Sigmoid colon (tissue), 7 donors: ENCODE data around the gene HSD11B2. TPM values are rescaled to one million over a fixed set of nuclear protein-coding genes. Genes with fewer than 3 reads are reported as not detected.

Experiments
- DNase-seq: peaks from one replicate; pipeline ENCODE4 v3.0.0-alpha.2; 2019
- H3K27ac ChIP-seq, 4 donors: fragments of 200-600 bp; sonication (generic); one replicate each; pipeline ENCODE4 v1.5.1; 2016 to 2019; ENCODE audit warnings: mild to moderate bottlenecking in 1 of 4
- H3K27me3 ChIP-seq, 3 donors: fragments of 200-600 bp; sonication (generic); one replicate each; pipeline ENCODE4 v1.5.1; 2019; ENCODE audit warnings: mild to moderate bottlenecking in 1 of 3
- H3K36me3 ChIP-seq, 4 donors: fragments of 200-600 bp; sonication (generic); one replicate each; pipeline ENCODE4 v1.5.1; 2016 to 2019
- H3K4me1 ChIP-seq, 4 donors: fragments of 200-600 bp; sonication (generic); one replicate each; pipeline ENCODE4 v1.5.1; 2017 to 2019
- H3K4me3 ChIP-seq, 4 donors: fragments of 200-600 bp; sonication (generic); one replicate each; pipeline ENCODE4 v1.5.1; 2017 to 2019; ENCODE audit warnings: mild to moderate bottlenecking in 2 of 4, moderate library complexity in 1 of 4
- H3K9me3 ChIP-seq, 4 donors: fragments of 200-600 bp in 3 of 4; sonication (generic) in 3 of 4; one replicate each; pipeline versions ENCODE4 v1.5.1 to v1.6.1; 2013 to 2019
- EP300 ChIP-seq, 4 donors: sonication (generic); formaldehyde crosslinking; IDR thresholded peaks; one replicate each; pipeline ENCODE4 v1.6.1; 2017; ENCODE audit warnings: antibody characterized with exemption in 4 of 4
- POLR2A ChIP-seq, 2 donors: fragments of 450-650 bp; IDR thresholded peaks; one replicate each; pipeline ENCODE4 v1.6.1; 2016; ENCODE audit warnings: antibody characterized with exemption in 2 of 2, mild to moderate bottlenecking in 2 of 2, moderate library complexity in 2 of 2
- POLR2AphosphoS5 ChIP-seq, 4 donors: sonication (generic); formaldehyde crosslinking; IDR thresholded peaks; one replicate each; pipeline ENCODE4 v1.6.1; 2017; ENCODE audit warnings: antibody characterized with exemption in 4 of 4
- WGBS, 2 donors: extraction: QIAGEN DNeasy Blood & Tissue Kit; methylation state at CpG; one replicate each; pipeline ENCODE4 v1.1.7; 2013; 5-methylcytosine and 5-hydroxymethylcytosine counted together
- intact Hi-C: fragments of 100-400 bp; cut with DNase I; formaldehyde crosslinking; loops from one replicate; pipeline ENCODE4 v1.15.1; 2023
- polyA plus RNA-seq, 3 donors: library from polyadenylated mRNA; stranded (reverse); fragments of 200-250 nt; gene quantifications; one replicate each; pipeline ENCODE4 v1.2.3, GENCODE V29; 2013
- total RNA-seq, 4 donors: library from RNA; depleted of rRNA; stranded (reverse); fragments of >200 nt; gene quantifications; one replicate each; pipeline ENCODE4 v1.1.0, GENCODE V29; 2016
- TF ChIP-seq, protein P1 (sequence below), 4 experiments: fragments of 450-650 bp in 3 of 4; fragments of 200-600 bp in 1 of 4; IDR thresholded peaks; one replicate each; pipeline ENCODE4 v1.5.1; 2016 to 2019; ENCODE audit warnings: antibody characterized with exemption in 4 of 4, mild to moderate bottlenecking in 3 of 4, moderate library complexity in 2 of 4
- donor health status: healthy with polysubstance abuse.
- donor health status: Bipolar disorder and iron deficiency.
- donor health status: healthy.

The HSD11B2 gene
- total and polyA plus RNA-seq, 7 donors = 0.14 to 353 (median 46.1) TPM; not detected in 1

DNA sequence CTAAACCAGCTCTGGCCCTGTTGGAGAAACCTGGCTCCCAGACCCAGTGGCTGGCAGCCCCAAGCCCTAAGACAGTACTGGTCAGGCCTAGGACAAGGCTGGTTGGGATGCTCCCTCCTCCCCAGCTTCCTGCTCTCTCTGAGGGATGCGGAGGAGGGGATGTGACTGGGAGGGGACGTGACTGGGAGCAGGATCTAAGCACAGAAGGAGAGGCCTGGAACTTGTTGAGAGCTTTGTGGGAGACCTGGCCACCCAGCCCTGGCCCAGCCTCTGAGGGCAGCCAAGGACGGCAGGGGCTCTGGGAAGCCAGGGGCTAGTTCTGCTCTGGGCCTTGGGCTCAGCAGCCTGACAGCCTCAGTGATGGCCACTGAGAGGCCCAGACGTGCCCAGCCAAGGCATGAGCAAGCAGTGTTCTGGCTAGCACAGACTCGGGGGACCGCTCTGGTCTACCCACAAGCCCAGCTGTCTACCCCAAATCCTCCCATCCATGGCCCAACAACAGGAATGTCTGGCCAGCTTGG lies 27.3 kb downstream of the HSD11B2 start:
- H3K9me3 ChIP-seq = no peaks in the 10 kb centered on the region
- intact Hi-C loops = no loop called here
- H3K27ac ChIP-seq = peak overlapping the region; percentile 63 to 82 (median 76)
- WGBS, 2 donors = 81 to 86% methylated on average over 6 of the region's 6 CpGs
- H3K36me3 ChIP-seq = peaks cover 0 to 16% (median 3%) of the 10 kb centered on the region in 4 donors
- no peak overlapping the region for H3K4me3 ChIP-seq
- H3K4me1 ChIP-seq = peaks cover 0 to 80% (median 75%) of the 10 kb centered on the region in 4 donors
- DNase-seq = no peak
- H3K27me3 ChIP-seq = no peaks in the 10 kb centered on the region
- TF ChIP-seq POLR2A (IDR thresholded peaks at IDR 0.05) (no peak), POLR2AphosphoS5 (IDR thresholded peaks at IDR 0.05) (no peak), EP300 (IDR thresholded peaks at IDR 0.05) (no peak)
- TF ChIP-seq, protein P1, sequence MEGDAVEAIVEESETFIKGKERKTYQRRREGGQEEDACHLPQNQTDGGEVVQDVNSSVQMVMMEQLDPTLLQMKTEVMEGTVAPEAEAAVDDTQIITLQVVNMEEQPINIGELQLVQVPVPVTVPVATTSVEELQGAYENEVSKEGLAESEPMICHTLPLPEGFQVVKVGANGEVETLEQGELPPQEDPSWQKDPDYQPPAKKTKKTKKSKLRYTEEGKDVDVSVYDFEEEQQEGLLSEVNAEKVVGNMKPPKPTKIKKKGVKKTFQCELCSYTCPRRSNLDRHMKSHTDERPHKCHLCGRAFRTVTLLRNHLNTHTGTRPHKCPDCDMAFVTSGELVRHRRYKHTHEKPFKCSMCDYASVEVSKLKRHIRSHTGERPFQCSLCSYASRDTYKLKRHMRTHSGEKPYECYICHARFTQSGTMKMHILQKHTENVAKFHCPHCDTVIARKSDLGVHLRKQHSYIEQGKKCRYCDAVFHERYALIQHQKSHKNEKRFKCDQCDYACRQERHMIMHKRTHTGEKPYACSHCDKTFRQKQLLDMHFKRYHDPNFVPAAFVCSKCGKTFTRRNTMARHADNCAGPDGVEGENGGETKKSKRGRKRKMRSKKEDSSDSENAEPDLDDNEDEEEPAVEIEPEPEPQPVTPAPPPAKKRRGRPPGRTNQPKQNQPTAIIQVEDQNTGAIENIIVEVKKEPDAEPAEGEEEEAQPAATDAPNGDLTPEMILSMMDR (IDR thresholded peaks at IDR 0.05) = no peak

DNA sequence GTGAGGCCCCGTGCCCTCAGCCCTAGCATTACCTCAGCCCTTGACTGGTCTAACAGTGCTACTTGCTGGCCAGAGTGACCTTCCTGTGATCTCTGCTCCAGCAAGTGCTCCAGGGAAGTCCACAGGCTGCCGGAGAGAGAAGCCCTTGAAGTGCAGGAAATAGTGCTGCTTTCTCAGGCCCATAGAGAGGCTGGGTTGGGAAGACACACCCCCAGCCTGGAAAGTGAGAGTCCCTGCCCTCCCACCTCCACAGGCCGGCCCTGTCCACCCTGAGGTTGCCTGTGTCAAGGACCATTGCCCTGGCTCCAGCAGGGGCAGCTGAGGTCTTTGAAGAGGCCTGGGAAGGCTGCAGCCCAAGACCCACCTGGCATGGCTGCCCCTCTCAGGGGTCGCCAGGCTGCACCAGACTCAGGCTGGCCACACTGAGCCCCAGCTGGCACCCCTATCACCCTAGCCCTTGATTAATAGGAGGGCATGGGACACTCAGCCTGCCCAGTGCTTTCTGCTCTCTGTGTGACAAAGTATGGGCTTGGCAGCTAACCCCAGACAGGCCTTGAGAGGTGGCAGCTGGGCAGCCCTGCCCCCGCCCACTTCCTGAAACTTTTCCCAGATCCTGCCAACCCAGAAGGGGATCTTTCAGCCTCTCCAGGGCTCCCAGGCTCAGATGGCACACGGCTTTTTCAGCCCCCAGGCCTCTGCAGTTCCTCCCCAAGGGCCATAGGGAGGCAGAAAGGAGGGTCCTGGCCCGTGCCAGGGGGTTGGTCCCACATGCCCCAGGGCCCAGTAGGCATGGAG lies 28.3 kb downstream of the HSD11B2 start:
- H3K4me3 ChIP-seq = no peak overlapping the region
- 17 to 62% methylated on average over 7 of the region's 7 CpGs for WGBS, 2 donors
- H3K27me3 ChIP-seq = no peaks in the 10 kb centered on the region
- TF ChIP-seq EP300 (IDR thresholded peaks at IDR 0.05) (no peak), POLR2A (IDR thresholded peaks at IDR 0.05) (peak in 1 of 2 donors; percentile 52), POLR2AphosphoS5 (IDR thresholded peaks at IDR 0.05) (no peak)
- TF ChIP-seq, protein P1 (IDR thresholded peaks at IDR 0.05) = no peak
- no peaks in the 10 kb centered on the region for H3K9me3 ChIP-seq
- H3K4me1 ChIP-seq = peaks cover 0 to 83% (median 75%) of the 10 kb centered on the region in 4 donors
- H3K36me3 ChIP-seq = peaks cover 0 to 10% (median 0%) of the 10 kb centered on the region in 4 donors
- DNase-seq = no peak
- peak overlapping the region; percentile 63 to 82 (median 76) for H3K27ac ChIP-seq
- intact Hi-C loops = no loop called here

DNA sequence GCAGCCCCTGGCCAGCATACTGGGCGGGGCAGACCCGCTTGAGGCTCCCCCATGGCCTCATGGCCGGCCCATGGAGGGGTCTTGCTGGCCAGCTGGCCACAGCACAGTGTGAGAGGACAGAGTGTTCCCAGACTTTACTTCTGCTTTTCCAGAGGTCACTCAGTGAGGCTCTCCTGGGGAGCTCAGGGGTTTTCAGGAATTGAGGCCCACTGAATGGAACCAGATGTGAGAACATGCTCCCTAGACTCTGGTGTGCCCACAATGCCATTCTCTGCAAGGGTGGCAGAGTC lies 28.9 kb downstream of the HSD11B2 start:
- Histone ChIP-seq H3K27me3 (no peaks in the 10 kb centered on the region), H3K4me3 (no peak overlapping the region), H3K36me3 (peaks cover 0 to 10% (median 0%) of the 10 kb centered on the region in 4 donors), H3K4me1 (peaks cover 0 to 89% (median 78%) of the 10 kb centered on the region in 4 donors), H3K9me3 (no peaks in the 10 kb centered on the region), H3K27ac (peak overlapping the region; percentile 63 to 82 (median 76))
- 35 to 68% methylated on average over 3 of the region's 3 CpGs for WGBS, 2 donors
- no peak for DNase-seq
- TF ChIP-seq, protein P1 (IDR thresholded peaks at IDR 0.05) = no peak
- no peak for TF ChIP-seq POLR2AphosphoS5 (IDR thresholded peaks at IDR 0.05)
- TF ChIP-seq EP300 (IDR thresholded peaks at IDR 0.05) = no peak
- TF ChIP-seq POLR2A (IDR thresholded peaks at IDR 0.05) = no peak
- intact Hi-C loops = no loop called here

DNA sequence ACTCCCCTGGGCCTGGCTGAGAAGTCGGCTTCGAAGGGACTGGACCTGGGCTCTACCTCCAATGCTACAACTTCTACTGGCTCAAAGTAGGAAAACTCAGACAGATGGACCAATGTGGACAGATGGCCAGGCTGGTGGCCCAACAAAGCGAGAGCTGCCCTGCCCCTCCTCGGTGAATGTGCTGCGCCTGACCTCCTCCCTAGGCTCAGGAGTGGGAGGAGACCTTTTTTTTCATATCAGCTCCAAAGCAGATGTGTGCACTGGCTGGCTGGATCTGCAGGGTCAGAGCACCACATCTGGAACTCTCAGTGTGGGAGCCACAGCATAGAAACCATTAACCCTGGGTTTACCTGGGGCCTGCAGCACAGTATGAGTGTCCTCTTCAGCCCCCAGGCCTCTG lies 29.2 kb downstream of the HSD11B2 start:
- H3K4me1 ChIP-seq = peaks cover 0 to 92% (median 79%) of the 10 kb centered on the region in 4 donors

DNA sequence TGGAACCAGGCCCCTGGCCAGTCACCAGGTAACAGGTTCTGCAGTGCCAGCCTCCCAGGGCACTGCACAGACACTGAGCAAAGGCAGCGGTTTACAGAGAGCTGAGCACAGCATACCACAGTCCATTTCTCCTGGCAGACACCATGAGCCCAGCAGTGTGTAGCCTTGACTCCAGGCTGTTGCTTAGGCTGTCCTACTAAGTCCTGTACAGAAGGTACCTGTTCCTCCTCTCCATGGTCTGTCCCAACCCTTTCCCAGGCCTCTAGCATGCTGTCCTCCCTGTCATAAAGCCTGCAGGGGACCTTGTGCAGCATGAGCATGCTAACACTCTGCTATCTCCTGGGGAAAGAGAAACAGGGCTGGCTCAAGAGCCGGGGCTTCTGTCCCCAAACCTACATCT lies 30.0 kb downstream of the HSD11B2 start:
- no peak overlapping the region for H3K4me3 ChIP-seq
- H3K27ac ChIP-seq = peak overlapping the region in 1 of 4 donors; percentile 77
- intact Hi-C loops = no loop called here
- peaks cover 0 to 10% (median 0%) of the 10 kb centered on the region in 4 donors for H3K36me3 ChIP-seq
- H3K4me1 ChIP-seq = peaks cover 0 to 90% (median 82%) of the 10 kb centered on the region in 4 donors
- H3K27me3 ChIP-seq = no peaks in the 10 kb centered on the region
- H3K9me3 ChIP-seq = no peaks in the 10 kb centered on the region
- TF ChIP-seq POLR2AphosphoS5 (IDR thresholded peaks at IDR 0.05) = no peak
- no peak for TF ChIP-seq POLR2A (IDR thresholded peaks at IDR 0.05)
- TF ChIP-seq, protein P1 (IDR thresholded peaks at IDR 0.05) = no peak
- TF ChIP-seq EP300 (IDR thresholded peaks at IDR 0.05) = no peak
- 47 to 81% methylated on average over 2 of the region's 2 CpGs for WGBS, 2 donors
- DNase-seq = no peak

More for the DNA sequence above, 29.2 kb downstream of the HSD11B2 start:
- TF ChIP-seq EP300 (IDR thresholded peaks at IDR 0.05) (no peak), POLR2A (IDR thresholded peaks at IDR 0.05) (peak in 1 of 2 donors; percentile 30)
- Histone ChIP-seq H3K9me3 (no peaks in the 10 kb centered on the region), H3K27ac (peak overlapping the region; percentile 63 to 82 (median 76)), H3K36me3 (peaks cover 0 to 10% (median 0%) of the 10 kb centered on the region in 4 donors), H3K27me3 (no peaks in the 10 kb centered on the region), H3K4me3 (no peak overlapping the region)
- intact Hi-C loops = no loop called here
- no peak for DNase-seq
- 42 to 78% methylated on average over 5 of the region's 5 CpGs for WGBS, 2 donors
